HepG2 (cell line): ENCODE results near the gene FOXR2. TPM values are rescaled to one million over a fixed set of nuclear protein-coding genes. Genes with fewer than 3 reads are reported as not detected.

Experiments used
- ATAC-seq: fragments of 200-7000 bp; cut with Tn5 transposase; 3 replicates; pipeline ENCODE4 v1.9.1; 2020; ENCODE audit warnings: mild to moderate bottlenecking, moderate library complexity
- BruUV-seq: library from RNA; stranded (reverse); fragments of 400-500 nt; replicated peaks from 2 replicates; lab custom pipeline; 2021; lab: Mats Ljungman, UMichigan
- CTCF ChIA-PET: fragments of 300-600 bp; formaldehyde crosslinking; extraction: SDS; loops from one replicate; lab custom pipeline; 2021; ENCODE audit warnings: low total read pairs, inconsistent platforms, low intra/inter-chr PET ratio; lab: Yijun Ruan, JAX
- POLR2A ChIA-PET: fragments of 350-600 bp; sonication (Branson Sonifier 250); formaldehyde crosslinking; loops from one replicate; lab custom pipeline; 2020; ENCODE audit warnings: antibody characterized with exemption, inconsistent platforms; lab: Yijun Ruan, JAX
- DNase-seq: peaks from one replicate; pipeline ENCODE4 v3.0.0-alpha.2; 2015; ENCODE audit warnings: low spot score
- FAIRE-seq: peaks from 3 replicates; lab custom pipeline; 2011; peaks lifted over from hg19 to GRCh38; lab: Jason Lieb, UNC
- H2AFZ ChIP-seq: one replicate; pipeline ENCODE4 v1.6.1; 2011; ENCODE audit warnings: low read length, inconsistent platforms
- H3K27ac ChIP-seq: fragments of 300-600 bp; 3 replicates; pipeline ENCODE4 v1.8.0; 2011; ENCODE audit warnings: mixed run types, mild to moderate bottlenecking, mixed read lengths, low read length, inconsistent platforms; ENCODE audit not compliant: insufficient read depth; ENCODE audit errors: extremely low read length
- H3K27me3 ChIP-seq, 2 experiments: fragments of 200-600 bp in 1 of 2; 2 replicates in 1 of 2; 3 replicates in 1 of 2; pipeline versions ENCODE4 v1.6.0 to v1.8.0; 2011; ENCODE audit warnings: low read length in 2 of 2, mild to moderate bottlenecking in 2 of 2, moderate library complexity in 2 of 2, inconsistent platforms in 1 of 2; ENCODE audit not compliant: insufficient read depth in 2 of 2, control insufficient read depth in 1 of 2
- H3K36me3 ChIP-seq, 2 experiments: fragments of 200-600 bp in 1 of 2; replicated peaks in 1 of 2; 2 replicates in 1 of 2; 3 replicates in 1 of 2; pipeline versions ENCODE4 v1.5.1 to v1.8.0; 2011; ENCODE audit warnings: low read length in 2 of 2, inconsistent platforms in 1 of 2; ENCODE audit not compliant: insufficient read depth in 2 of 2, control insufficient read depth in 1 of 2
- H3K4me1 ChIP-seq: 2 replicates; pipeline ENCODE4 v1.5.1; 2012; ENCODE audit warnings: low read length, inconsistent platforms; ENCODE audit not compliant: insufficient read depth
- H3K4me2 ChIP-seq: 2 replicates; pipeline ENCODE4 v1.6.0; 2011; ENCODE audit warnings: low read depth, low read length, inconsistent platforms
- H3K4me3 ChIP-seq, 3 experiments: fragments of 200-600 bp in 1 of 3; sonication (generic), shearing (Covaris generic) in 1 of 3; replicated peaks in 1 of 3; 2 replicates each; pipeline ENCODE4 v1.5.1; 2011 to 2016; ENCODE audit warnings: low read length in 3 of 3, inconsistent platforms in 2 of 3, low read depth in 2 of 3, mild to moderate bottlenecking in 2 of 3, control low read depth in 1 of 3, mixed read lengths in 1 of 3; ENCODE audit not compliant: insufficient read depth in 1 of 3
- H3K79me2 ChIP-seq: one replicate; pipeline ENCODE4 v1.6.1; 2011; ENCODE audit warnings: low read length, inconsistent platforms; ENCODE audit not compliant: insufficient read depth
- H3K9ac ChIP-seq: 2 replicates; pipeline ENCODE4 v1.6.0; 2011; ENCODE audit warnings: mild to moderate bottlenecking, low read depth, low read length, inconsistent platforms; ENCODE audit not compliant: insufficient read depth
- H3K9me3 ChIP-seq: 2 replicates; pipeline ENCODE4 v1.5.1; 2012; ENCODE audit warnings: mild to moderate bottlenecking, low read length
- H4K20me1 ChIP-seq: 2 replicates; pipeline ENCODE4 v1.6.0; 2011; ENCODE audit warnings: inconsistent platforms, mild to moderate bottlenecking, low read length, moderate library complexity; ENCODE audit not compliant: insufficient read depth
- ARNT2 ChIP-seq: sonication (generic); formaldehyde crosslinking; IDR thresholded peaks from 2 replicates; pipeline ENCODE4 v1.8.0; 2022; ENCODE audit warnings: mild to moderate bottlenecking, low read depth, missing genetic modification reagents, moderate library complexity
- ASH2L ChIP-seq: fragments of 300-600, 200-600 bp; sonication (generic); IDR thresholded peaks from 2 replicates; pipeline ENCODE4 v1.7.0; 2017; ENCODE audit warnings: low read depth, mild to moderate bottlenecking, moderate library complexity, mixed read lengths, low read length; ENCODE audit not compliant: insufficient read length
- ATRX ChIP-seq: sonication (generic); formaldehyde crosslinking; IDR thresholded peaks from 2 replicates; pipeline ENCODE4 v1.4.0; 2020; ENCODE audit warnings: missing genetic modification reagents, borderline replicate concordance
- CEBPG ChIP-seq: IDR thresholded peaks from 2 replicates; pipeline ENCODE4 v1.6.1; 2016
- FOXA1 ChIP-seq, 2 experiments: fragments of 450-650 bp in 1 of 2; sonication (generic) in 1 of 2; formaldehyde crosslinking in 1 of 2; IDR thresholded peaks; 2 replicates each; pipeline versions ENCODE4 v1.4.0 to v1.6.1; 2016 to 2020; ENCODE audit warnings: missing genetic modification reagents in 1 of 2
- MTA3 ChIP-seq: sonication (generic); formaldehyde crosslinking; IDR thresholded peaks from 2 replicates; pipeline ENCODE4 v1.4.0; 2020; ENCODE audit warnings: missing genetic modification reagents
- MXD4 ChIP-seq: IDR thresholded peaks from 2 replicates; pipeline ENCODE4 v1.6.1; 2016; ENCODE audit warnings: mild to moderate bottlenecking, missing biosample characterization, missing genetic modification reagents
- MZF1 ChIP-seq: sonication (generic); formaldehyde crosslinking; IDR thresholded peaks from 2 replicates; pipeline ENCODE4 v1.8.1; 2023; ENCODE audit warnings: mild to moderate bottlenecking, missing genetic modification reagents, borderline replicate concordance
- NR2F1 ChIP-seq, 2 experiments: fragments of 450-650 bp in 1 of 2; formaldehyde crosslinking in 1 of 2; IDR thresholded peaks; 2 replicates each; pipeline versions ENCODE4 v1.5.0 to v1.6.1; 2016 to 2020; ENCODE audit warnings: mild to moderate bottlenecking in 1 of 2, missing compliant biosample characterization in 1 of 2, missing genetic modification reagents in 1 of 2, moderate library complexity in 1 of 2
- ZHX1 ChIP-seq: sonication (generic); formaldehyde crosslinking; IDR thresholded peaks from 2 replicates; pipeline ENCODE4 v1.8.1; 2022; ENCODE audit warnings: low read depth, mild to moderate bottlenecking, missing genetic modification reagents
- ZMAT5 ChIP-seq: sonication (generic); formaldehyde crosslinking; IDR thresholded peaks from 2 replicates; pipeline ENCODE4 v1.5.0; 2020; ENCODE audit warnings: mild to moderate bottlenecking, low read depth, missing genetic modification reagents, borderline replicate concordance
- ZNF180 ChIP-seq: sonication (generic); formaldehyde crosslinking; IDR thresholded peaks from 2 replicates; pipeline ENCODE4 v1.4.0; 2020; ENCODE audit warnings: low read depth, missing genetic modification reagents, borderline replicate concordance
- WGBS: methylation state at CpG from one replicate; pipeline ENCODE4 v1.1.6; 2017; ENCODE audit warnings: low lambda C conversion rate; 5-methylcytosine and 5-hydroxymethylcytosine counted together
- in situ Hi-C: cut with HindIII; loops from 2 replicates; pipeline ENCODE4 v1.10.0; 2017; ENCODE audit warnings: low pct_unique_long_range_greater_than_20kb; ENCODE audit not compliant: extremely low pct_ligation_motif_present
- intact Hi-C: fragments of 100-400 bp; cut with micrococcal nuclease; formaldehyde crosslinking; loops from one replicate; pipeline ENCODE4 v1.10.0; 2022; ENCODE audit not compliant: unreplicated experiment
- polyA plus RNA-seq, 8 experiments: library from polyadenylated mRNA; depleted of rRNA in 3 of 8; stranded (reverse) in 7 of 8; unstranded in 1 of 8; fragments of >200 nt; fragmentation: Illumina TruSeq in 4 of 8; extraction: Trizol in 4 of 8; gene quantifications; 2 replicates each; pipeline versions ENCODE4 v1.2.1 to v1.2.3, GENCODE V29; 2011 to 2016; ENCODE audit warnings: low read depth in 4 of 8, missing spikeins in 1 of 8, mixed read lengths in 1 of 8; ENCODE audit not compliant: insufficient read depth in 1 of 8
- total RNA-seq, 5 experiments: library from RNA; depleted of rRNA; stranded (reverse); fragments of >200 nt; fragmentation: Illumina TruSeq; extraction: Trizol; gene quantifications; 2 replicates each; pipeline ENCODE4 v1.2.3, GENCODE V29; 2016; ENCODE audit warnings: low read depth in 1 of 5
- TF ChIP-seq, protein P1 (sequence below): sonication (generic); formaldehyde crosslinking; IDR thresholded peaks from 2 replicates; pipeline ENCODE4 v1.5.1; 2020; ENCODE audit warnings: missing genetic modification reagents, mild to moderate bottlenecking, borderline replicate concordance
- TF ChIP-seq, protein P2 (sequence below): sonication (generic); formaldehyde crosslinking; IDR thresholded peaks from 2 replicates; pipeline ENCODE4 v1.4.0; 2020; ENCODE audit warnings: missing genetic modification reagents, low read depth, mild to moderate bottlenecking, borderline replicate concordance
- TF ChIP-seq, protein P3 (sequence below): IDR thresholded peaks from 2 replicates; pipeline ENCODE4 v1.6.1; 2016; ENCODE audit warnings: missing compliant biosample characterization, missing genetic modification reagents, borderline replicate concordance

Gene FOXR2
- total and polyA plus RNA-seq, 2 of the 13 experiments (the other 11 are each of a cell fraction or from before 2014, with no cell fraction given), result not detected

- TF ChIP-seq, protein P1, sequence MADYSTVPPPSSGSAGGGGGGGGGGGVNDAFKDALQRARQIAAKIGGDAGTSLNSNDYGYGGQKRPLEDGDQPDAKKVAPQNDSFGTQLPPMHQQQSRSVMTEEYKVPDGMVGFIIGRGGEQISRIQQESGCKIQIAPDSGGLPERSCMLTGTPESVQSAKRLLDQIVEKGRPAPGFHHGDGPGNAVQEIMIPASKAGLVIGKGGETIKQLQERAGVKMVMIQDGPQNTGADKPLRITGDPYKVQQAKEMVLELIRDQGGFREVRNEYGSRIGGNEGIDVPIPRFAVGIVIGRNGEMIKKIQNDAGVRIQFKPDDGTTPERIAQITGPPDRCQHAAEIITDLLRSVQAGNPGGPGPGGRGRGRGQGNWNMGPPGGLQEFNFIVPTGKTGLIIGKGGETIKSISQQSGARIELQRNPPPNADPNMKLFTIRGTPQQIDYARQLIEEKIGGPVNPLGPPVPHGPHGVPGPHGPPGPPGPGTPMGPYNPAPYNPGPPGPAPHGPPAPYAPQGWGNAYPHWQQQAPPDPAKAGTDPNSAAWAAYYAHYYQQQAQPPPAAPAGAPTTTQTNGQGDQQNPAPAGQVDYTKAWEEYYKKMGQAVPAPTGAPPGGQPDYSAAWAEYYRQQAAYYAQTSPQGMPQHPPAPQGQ (CRISPR knock-in tag), result no peak
Observed at GRCh38 chrX:55593756-55594257, 29.4 kb upstream of the FOXR2 start (continued).

DNA sequence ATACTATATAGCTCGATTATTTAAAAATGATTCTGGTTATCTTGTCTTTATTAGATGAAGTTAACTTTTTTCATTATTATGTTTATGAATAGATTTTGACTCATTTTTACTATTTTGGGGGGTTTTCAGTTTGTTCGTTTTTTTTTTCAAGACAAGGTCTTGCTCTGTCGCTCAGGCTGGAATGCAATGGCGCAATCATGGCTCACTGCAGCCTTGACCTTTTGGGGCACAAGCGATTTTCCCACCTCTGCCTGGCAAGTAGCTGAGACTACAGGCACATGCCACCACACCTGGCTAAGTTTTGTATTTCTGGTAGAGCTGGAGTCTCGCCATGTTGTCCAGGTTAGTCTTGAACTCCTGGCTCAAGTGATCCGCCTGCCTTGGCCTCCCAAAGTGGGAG is 24.9 kb upstream of the FOXR2 start:
- H3K36me3 ChIP-seq, result no peaks in the 10 kb centered on the region
- H3K9me3 ChIP-seq, result no peaks in the 10 kb centered on the region
- in situ Hi-C loops, result no loop called here
- no peaks in the 10 kb centered on the region for H3K27me3 ChIP-seq
- WGBS, result 4% methylated on average over 5 of the region's 7 CpGs
- ATAC-seq (no peak), FAIRE-seq (no peak), DNase-seq (no peak)
- BruUV-seq, result no TSS peak
- no peaks in the 10 kb centered on the region for H4K20me1 ChIP-seq
- POLR2A ChIA-PET, result no interaction called here
- H3K27ac ChIP-seq, result no peak overlapping the region
- no peak overlapping the region for H3K9ac ChIP-seq
- intact Hi-C loops, result no loop called here
- H3K4me3 ChIP-seq, result no peak overlapping the region
- CTCF ChIA-PET, result no interaction called here
- H2AFZ ChIP-seq, result no peak overlapping the region
- no peaks in the 10 kb centered on the region for H3K79me2 ChIP-seq
- H3K4me2 ChIP-seq, result no peak overlapping the region
- H3K4me1 ChIP-seq, result no peaks in the 10 kb centered on the region
- TF ChIP-seq, protein P2, sequence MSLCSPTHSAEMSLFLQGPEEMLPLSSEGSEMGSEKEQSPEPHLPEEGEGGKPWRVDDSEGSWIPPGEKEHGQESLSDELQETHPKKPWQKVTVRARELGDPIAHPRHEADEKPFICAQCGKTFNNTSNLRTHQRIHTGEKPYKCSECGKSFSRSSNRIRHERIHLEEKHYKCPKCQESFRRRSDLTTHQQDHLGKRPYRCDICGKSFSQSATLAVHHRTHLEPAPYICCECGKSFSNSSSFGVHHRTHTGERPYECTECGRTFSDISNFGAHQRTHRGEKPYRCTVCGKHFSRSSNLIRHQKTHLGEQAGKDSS (CRISPR knock-in tag), result no peak
- TF ChIP-seq, protein P3, sequence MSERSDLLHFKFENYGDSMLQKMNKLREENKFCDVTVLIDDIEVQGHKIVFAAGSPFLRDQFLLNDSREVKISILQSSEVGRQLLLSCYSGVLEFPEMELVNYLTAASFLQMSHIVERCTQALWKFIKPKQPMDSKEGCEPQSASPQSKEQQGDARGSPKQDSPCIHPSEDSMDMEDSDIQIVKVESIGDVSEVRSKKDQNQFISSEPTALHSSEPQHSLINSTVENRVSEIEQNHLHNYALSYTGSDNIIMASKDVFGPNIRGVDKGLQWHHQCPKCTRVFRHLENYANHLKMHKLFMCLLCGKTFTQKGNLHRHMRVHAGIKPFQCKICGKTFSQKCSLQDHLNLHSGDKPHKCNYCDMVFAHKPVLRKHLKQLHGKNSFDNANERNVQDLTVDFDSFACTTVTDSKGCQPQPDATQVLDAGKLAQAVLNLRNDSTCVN, result no peak
- TF ChIP-seq ZNF180 (CRISPR knock-in tag), result no peak
- TF ChIP-seq ATRX (CRISPR knock-in tag), result no peak
- TF ChIP-seq ZMAT5 (CRISPR knock-in tag), result no peak
- no peak for TF ChIP-seq MTA3 (CRISPR knock-in tag)
- no peak for TF ChIP-seq MXD4 (CRISPR knock-in tag)
- no peak for TF ChIP-seq ASH2L
- no peak for TF ChIP-seq ARNT2 (CRISPR knock-in tag)
- peak; percentile 33; the same call in 1 of the 2 replicates for TF ChIP-seq CEBPG (CRISPR knock-in tag)
- TF ChIP-seq MZF1 (CRISPR knock-in tag), result no peak
- no peak for TF ChIP-seq ZHX1 (CRISPR knock-in tag)
- TF ChIP-seq FOXA1 (IDR thresholded peaks at IDR 0.05), result no peak
- TF ChIP-seq FOXA1 (CRISPR knock-in tag; IDR thresholded peaks at IDR 0.05), result no peak
- peak in 1 of 2 experiments; percentile 63; a peak in 2 of 4 replicates for TF ChIP-seq NR2F1 (CRISPR knock-in tag; IDR thresholded peaks at IDR 0.05)
